GM23338 (cell line): ENCODE results near the gene OCIAD1. TPM values are rescaled to one million over a fixed set of nuclear protein-coding genes. Genes with fewer than 3 reads are reported as not detected.
A peak's percentile ranks its signal among the peaks of the same experiment; 100 is the strongest.

ENCODE experiments used
- ATAC-seq: fragments of 200-7000 bp; cut with Tn5 transposase; 3 replicates; pipeline ENCODE4 v1.9.1; 2020
- DNase-seq: peaks from one replicate; pipeline ENCODE4 v3.0.0-alpha.2; 2015; ENCODE audit warnings: low spot score
- H2AFZ ChIP-seq: fragments of 200-600 bp; sonication (generic); 2 replicates; pipeline ENCODE4 v1.8.0; 2016; ENCODE audit warnings: antibody characterized with exemption, mild to moderate bottlenecking, moderate library complexity
- H3F3A ChIP-seq: fragments of 200-600 bp; sonication (generic); replicated peaks from 2 replicates; pipeline ENCODE4 v1.8.0; 2017; ENCODE audit warnings: antibody characterized with exemption, mixed run types, low read depth
- H3K27ac ChIP-seq: fragments of 200-600 bp; sonication (generic); 2 replicates; pipeline ENCODE4 v1.6.1; 2016; ENCODE audit warnings: low read depth
- H3K27me3 ChIP-seq: fragments of 200-600 bp; sonication (generic); 2 replicates; pipeline ENCODE4 v1.8.0; 2016; ENCODE audit warnings: mild to moderate bottlenecking, mixed run types, moderate library complexity; ENCODE audit not compliant: insufficient read depth
- H3K36me3 ChIP-seq: fragments of 200-600 bp; sonication (generic); 2 replicates; pipeline ENCODE4 v1.8.0; 2016; ENCODE audit warnings: mild to moderate bottlenecking; ENCODE audit not compliant: insufficient read depth
- H3K4me1 ChIP-seq: fragments of 200-600 bp; sonication (generic); 2 replicates; pipeline ENCODE4 v1.8.0; 2016; ENCODE audit warnings: mild to moderate bottlenecking, moderate library complexity; ENCODE audit not compliant: insufficient read depth
- H3K4me2 ChIP-seq: fragments of 200-600 bp; sonication (generic); 2 replicates; pipeline ENCODE4 v1.7.1; 2017; ENCODE audit warnings: mixed run types
- H3K4me3 ChIP-seq: fragments of 200-600 bp; sonication (generic); 2 replicates; pipeline ENCODE4 v1.6.1; 2016; ENCODE audit warnings: mixed run types
- H3K79me2 ChIP-seq: fragments of 200-600 bp; sonication (generic); replicated peaks from 2 replicates; pipeline ENCODE4 v1.8.0; 2017; ENCODE audit warnings: mild to moderate bottlenecking; ENCODE audit not compliant: insufficient read depth
- H3K9me2 ChIP-seq: fragments of 200-600 bp; sonication (generic); 2 replicates; pipeline ENCODE4 v1.8.0; 2017; ENCODE audit not compliant: insufficient read depth
- H4K20me1 ChIP-seq: fragments of 200-600 bp; sonication (generic); replicated peaks from 2 replicates; pipeline ENCODE4 v1.8.0; 2017; ENCODE audit warnings: mild to moderate bottlenecking; ENCODE audit not compliant: insufficient read depth
- H3K27ac Mint-ChIP-seq: 2 replicates; pipeline ENCODE4 v1.8.0; 2020; ENCODE audit warnings: inconsistent platforms, mild to moderate bottlenecking, moderate library complexity, mixed read lengths
- H3K27me3 Mint-ChIP-seq: 3 replicates; pipeline ENCODE4 v1.8.0; 2022; ENCODE audit warnings: low read depth, mild to moderate bottlenecking, moderate library complexity, mixed read lengths, inconsistent platforms; ENCODE audit not compliant: insufficient read depth, poor library complexity
- H3K36me3 Mint-ChIP-seq: 3 replicates; pipeline ENCODE4 v1.8.0; 2021; ENCODE audit warnings: low read depth, mild to moderate bottlenecking, inconsistent platforms, moderate library complexity, mixed read lengths
- H3K4me1 Mint-ChIP-seq: 3 replicates; pipeline ENCODE4 v1.8.0; 2020; ENCODE audit warnings: mild to moderate bottlenecking, inconsistent platforms, mixed read lengths
- H3K4me3 Mint-ChIP-seq: 3 replicates; pipeline ENCODE4 v1.8.0; 2021; ENCODE audit warnings: moderate library complexity, mild to moderate bottlenecking, inconsistent platforms, mixed read lengths
- H3K9me3 Mint-ChIP-seq: 3 replicates; pipeline ENCODE4 v1.8.0; 2020; ENCODE audit warnings: moderate library complexity, mild to moderate bottlenecking, inconsistent platforms, mixed read lengths
- ETS1 ChIP-seq: IDR thresholded peaks from 2 replicates; pipeline ENCODE4 v1.6.1; 2016; ENCODE audit warnings: antibody characterized with exemption
- EZH2phosphoT487 ChIP-seq: fragments of 200-600 bp; sonication (generic); IDR thresholded peaks from one replicate; pipeline ENCODE4 v1.8.1; 2018; ENCODE audit warnings: antibody characterized with exemption; ENCODE audit not compliant: unreplicated experiment
- JUNB ChIP-seq: IDR thresholded peaks from one replicate; pipeline ENCODE4 v1.6.1; 2016; ENCODE audit warnings: antibody characterized with exemption; ENCODE audit not compliant: unreplicated experiment
- NANOG ChIP-seq: IDR thresholded peaks from 2 replicates; pipeline ENCODE4 v1.6.1; 2016; ENCODE audit warnings: antibody characterized with exemption, borderline replicate concordance
- POLR2AphosphoS5 ChIP-seq: IDR thresholded peaks from 2 replicates; pipeline ENCODE4 v1.6.1; 2016; ENCODE audit warnings: antibody characterized with exemption, low read depth
- REST ChIP-seq: IDR thresholded peaks from one replicate; pipeline ENCODE4 v1.6.1; 2018; ENCODE audit warnings: antibody characterized with exemption; ENCODE audit not compliant: unreplicated experiment
- STAT1 ChIP-seq: IDR thresholded peaks from one replicate; pipeline ENCODE4 v1.6.1; 2016; ENCODE audit warnings: antibody characterized with exemption; ENCODE audit not compliant: unreplicated experiment
- ZNF331 ChIP-seq: fragments of 250-450 bp; sonication (Bioruptor Pico); IDR thresholded peaks from 2 replicates; pipeline ENCODE4 v1.5.0; 2020; ENCODE audit warnings: low read depth, mild to moderate bottlenecking, moderate library complexity
- polyA plus RNA-seq: library from polyadenylated mRNA; unstranded; fragments of >200 nt; fragmentation: Nextera tagmentation; extraction: Ambion mirVana; gene quantifications from 2 replicates; pipeline ENCODE4 v1.2.1, GENCODE V29; 2016
- total RNA-seq: library from RNA; depleted of rRNA; stranded (reverse); fragments of >200 nt; shearing (Covaris generic); gene quantifications from 2 replicates; pipeline ENCODE4 v1.2.3, GENCODE V29; 2014

OCIAD1 gene
- total and polyA plus RNA-seq, 2 experiments from 2014 or later = 125 to 190 TPM

- TF ChIP-seq REST (no peak), POLR2AphosphoS5 (no peak)
Measured at GRCh38 chr4:48792348-48793006, 38.4 kb upstream of the OCIAD1 start (continued).

GRCh38 chr4:48795108-48795507, 35.8 kb upstream of the OCIAD1 start:
- Histone ChIP-seq H4K20me1 (no peaks in the 10 kb centered on the region), H3F3A (no peaks in the 10 kb centered on the region), H2AFZ (no peak overlapping the region), H3K4me1 (peaks cover 3% of the 10 kb centered on the region; the same call in 1 of the 2 replicates), H3K36me3 (no peaks in the 10 kb centered on the region), H3K9me2 (no peaks in the 10 kb centered on the region; the same call in 1 of the 2 replicates), H3K4me2 (no peak overlapping the region), H3K27ac (no peak overlapping the region), H3K79me2 (no peaks in the 10 kb centered on the region), H3K4me3 (no peak overlapping the region), H3K27me3 (no peaks in the 10 kb centered on the region)
- Mint-ChIP-seq H3K27ac (no peak overlapping the region), H3K36me3 (no peaks in the 10 kb centered on the region), H3K27me3 (peaks cover 4% of the 10 kb centered on the region), H3K9me3 (no peaks in the 10 kb centered on the region), H3K4me3 (no peak overlapping the region), H3K4me1 (peaks cover 13% of the 10 kb centered on the region; the same call in 2 of the 3 replicates)
- TF ChIP-seq ETS1 = no peak
- TF ChIP-seq EZH2phosphoT487 = no peak
- no peak for TF ChIP-seq ZNF331
- TF ChIP-seq POLR2AphosphoS5 = no peak
- TF ChIP-seq NANOG = no peak
- TF ChIP-seq JUNB = no peak
- DNase-seq = no peak
- no peak for ATAC-seq

GRCh38 chr4:48796191-48796926, 34.5 kb upstream of the OCIAD1 start:
- Histone ChIP-seq H3K36me3 (no peaks in the 10 kb centered on the region), H2AFZ (peak overlapping the region; percentile 57; the same call in 1 of the 2 replicates), H3F3A (no peaks in the 10 kb centered on the region), H3K27ac (no peak overlapping the region), H3K79me2 (no peaks in the 10 kb centered on the region), H3K9me2 (no peaks in the 10 kb centered on the region; the same call in 1 of the 2 replicates), H4K20me1 (no peaks in the 10 kb centered on the region), H3K4me2 (no peak overlapping the region), H3K27me3 (no peaks in the 10 kb centered on the region), H3K4me3 (no peak overlapping the region), H3K4me1 (peaks cover 3% of the 10 kb centered on the region; the same call in 1 of the 2 replicates)
- Mint-ChIP-seq H3K27me3 (peaks cover 4% of the 10 kb centered on the region), H3K27ac (no peak overlapping the region), H3K9me3 (no peaks in the 10 kb centered on the region), H3K36me3 (no peaks in the 10 kb centered on the region), H3K4me3 (no peak overlapping the region), H3K4me1 (peaks cover 13% of the 10 kb centered on the region; the same call in 2 of the 3 replicates)
- ATAC-seq = no peak
- DNase-seq = no peak
- TF ChIP-seq STAT1 = no peak
- TF ChIP-seq ZNF331 = no peak
